Measurements from ENCODE around the gene FNDC5. TPM values are rescaled to one million over a fixed set of nuclear protein-coding genes. Genes with fewer than 3 reads are reported as not detected.
"Not testable (repeated sequence)": the region's sequence is repeated elsewhere in the genome, so short reads cannot be mapped to it uniquely, and the experiment has no call there.

The FNDC5 gene
- polyA plus RNA-seq, 2 of the 4 experiments (the other 2 are of a cell fraction), result 0.26 to 0.99 TPM

GRCh38 chr1:32907435-32907834, 36.7 kb upstream of the FNDC5 start (continued):
- TF ChIP-seq, protein P1, sequence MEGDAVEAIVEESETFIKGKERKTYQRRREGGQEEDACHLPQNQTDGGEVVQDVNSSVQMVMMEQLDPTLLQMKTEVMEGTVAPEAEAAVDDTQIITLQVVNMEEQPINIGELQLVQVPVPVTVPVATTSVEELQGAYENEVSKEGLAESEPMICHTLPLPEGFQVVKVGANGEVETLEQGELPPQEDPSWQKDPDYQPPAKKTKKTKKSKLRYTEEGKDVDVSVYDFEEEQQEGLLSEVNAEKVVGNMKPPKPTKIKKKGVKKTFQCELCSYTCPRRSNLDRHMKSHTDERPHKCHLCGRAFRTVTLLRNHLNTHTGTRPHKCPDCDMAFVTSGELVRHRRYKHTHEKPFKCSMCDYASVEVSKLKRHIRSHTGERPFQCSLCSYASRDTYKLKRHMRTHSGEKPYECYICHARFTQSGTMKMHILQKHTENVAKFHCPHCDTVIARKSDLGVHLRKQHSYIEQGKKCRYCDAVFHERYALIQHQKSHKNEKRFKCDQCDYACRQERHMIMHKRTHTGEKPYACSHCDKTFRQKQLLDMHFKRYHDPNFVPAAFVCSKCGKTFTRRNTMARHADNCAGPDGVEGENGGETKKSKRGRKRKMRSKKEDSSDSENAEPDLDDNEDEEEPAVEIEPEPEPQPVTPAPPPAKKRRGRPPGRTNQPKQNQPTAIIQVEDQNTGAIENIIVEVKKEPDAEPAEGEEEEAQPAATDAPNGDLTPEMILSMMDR (IDR thresholded peaks at IDR 0.05), result no peak
- TF ChIP-seq FOSL2 (IDR thresholded peaks at IDR 0.05) (no peak), FOSL2 (CRISPR knock-in tag; IDR thresholded peaks at IDR 0.05) (no peak), PHF8 (IDR thresholded peaks at IDR 0.05; ENCODE audit: borderline replicate concordance, low read depth) (no peak)
- TF ChIP-seq, protein P2, sequence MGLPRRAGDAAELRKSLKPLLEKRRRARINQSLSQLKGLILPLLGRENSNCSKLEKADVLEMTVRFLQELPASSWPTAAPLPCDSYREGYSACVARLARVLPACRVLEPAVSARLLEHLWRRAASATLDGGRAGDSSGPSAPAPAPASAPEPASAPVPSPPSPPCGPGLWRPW (IDR thresholded peaks at IDR 0.05), result no peak

DNA sequence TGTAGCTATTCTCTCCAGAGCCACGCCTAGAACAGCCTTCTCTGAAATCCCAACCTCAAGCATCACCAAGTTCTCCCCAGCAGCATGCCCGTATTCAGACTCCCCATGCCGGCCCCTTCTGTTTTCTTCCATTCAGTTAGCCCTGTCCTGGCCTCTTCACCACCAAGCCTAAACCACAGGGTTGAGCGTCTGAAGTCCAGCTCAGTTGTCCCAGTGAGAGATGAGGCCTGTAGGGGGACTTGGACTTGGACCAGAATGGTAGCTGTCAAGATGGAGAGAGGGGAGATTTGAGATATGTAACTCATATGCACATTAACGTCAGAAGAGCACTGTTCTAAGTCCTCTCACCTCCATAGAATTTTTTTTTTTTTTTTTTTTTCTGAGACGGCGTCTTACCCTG, 35.9 kb upstream of the FNDC5 start:
- peaks cover 18% of the 10 kb centered on the region for H3K4me1 ChIP-seq
- ChIA-PET POLR2A (no interaction called here), CTCF (interaction anchor here (0.7 to 3.7 kb wide), 5 partner anchors 9 to 57 kb away, joined by 3 to 15 read pairs (median 5); no protein-coding TSS in a partner anchor)
- WGBS (ENCODE audit: missing lambda C conversion rate), result 95% methylated on average over 6 of the region's 7 CpGs
- H3K27ac ChIP-seq, result no peak overlapping the region
- H3K4me2 ChIP-seq, result no peak overlapping the region
- H3K4me3 ChIP-seq, result no peak overlapping the region
- TF ChIP-seq POLR2A (IDR thresholded peaks at IDR 0.05; ENCODE audit: low read length) (no peak), CHD4 (IDR thresholded peaks at IDR 0.05; ENCODE audit: borderline replicate concordance) (no peak), RAD21 (conservative IDR thresholded peaks at IDR 0.05 in 1 of 2, IDR thresholded peaks at IDR 0.05 in 1 of 2) (no peak), REST (IDR thresholded peaks at IDR 0.05) (no peak)
- TF ChIP-seq, protein P3, sequence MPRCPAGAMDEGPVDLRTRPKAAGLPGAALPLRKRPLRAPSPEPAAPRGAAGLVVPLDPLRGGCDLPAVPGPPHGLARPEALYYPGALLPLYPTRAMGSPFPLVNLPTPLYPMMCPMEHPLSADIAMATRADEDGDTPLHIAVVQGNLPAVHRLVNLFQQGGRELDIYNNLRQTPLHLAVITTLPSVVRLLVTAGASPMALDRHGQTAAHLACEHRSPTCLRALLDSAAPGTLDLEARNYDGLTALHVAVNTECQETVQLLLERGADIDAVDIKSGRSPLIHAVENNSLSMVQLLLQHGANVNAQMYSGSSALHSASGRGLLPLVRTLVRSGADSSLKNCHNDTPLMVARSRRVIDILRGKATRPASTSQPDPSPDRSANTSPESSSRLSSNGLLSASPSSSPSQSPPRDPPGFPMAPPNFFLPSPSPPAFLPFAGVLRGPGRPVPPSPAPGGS (IDR thresholded peaks at IDR 0.05), result no peak
- FAIRE-seq (no peak), ATAC-seq (no peak), DNase-seq (ENCODE audit: low read depth in 1 of 2, low spot score in 1 of 2) (no peak)
- H3K9me3 ChIP-seq, result no peaks in the 10 kb centered on the region

- H3K9me3 ChIP-seq; FAIRE-seq; H3K27ac ChIP-seq; ATAC-seq; H3K4me3 ChIP-seq; POLR2A ChIA-PET; DNase-seq (ENCODE audit: low read depth in 1 of 2, low spot score in 1 of 2); H3K4me2 ChIP-seq: not testable (repeated sequence)
- peaks cover 18% of the 10 kb centered on the region for H3K4me1 ChIP-seq
- CTCF ChIA-PET, result interaction anchor here (1.5 to 3.7 kb wide), 5 partner anchors 8 to 505 kb away, joined by 3 to 15 read pairs (median 5); partner anchors contain the start of gene HPCA
- WGBS (ENCODE audit: missing lambda C conversion rate), result 84% methylated on average over 10 of the region's 10 CpGs
Observed at GRCh38 chr1:32905588-32905987, 34.9 kb upstream of the FNDC5 start.

DNA sequence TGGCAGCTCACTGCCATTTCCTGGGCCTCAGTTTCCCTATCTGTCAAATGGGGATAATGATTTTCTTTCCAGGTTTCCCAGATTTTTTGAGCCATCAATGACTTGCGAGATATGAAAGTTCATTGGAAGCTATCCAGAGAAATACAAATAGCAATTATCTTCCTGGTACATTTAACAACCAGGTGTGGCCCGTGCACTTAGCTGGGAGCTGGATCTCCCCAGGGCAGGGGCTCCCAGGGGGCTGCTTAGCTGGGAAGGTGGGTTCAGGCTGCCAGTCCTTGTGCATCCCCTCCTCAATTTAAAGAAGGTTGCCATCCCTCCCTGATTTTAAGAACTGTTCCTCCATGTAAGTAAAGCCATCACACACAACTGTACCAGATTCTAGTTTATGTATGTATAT, 34.1 kb upstream of the FNDC5 start:
- Histone ChIP-seq H3K4me2 (no peak overlapping the region), H3K9me3 (no peaks in the 10 kb centered on the region), H3K4me1 (peaks cover 18% of the 10 kb centered on the region), H3K27ac (no peak overlapping the region), H3K4me3 (no peak overlapping the region)
- WGBS (ENCODE audit: missing lambda C conversion rate), result 48% methylated on average over 1 of the region's 2 CpGs
- DNase-seq (ENCODE audit: low read depth in 1 of 2, low spot score in 1 of 2) (no peak), ATAC-seq (no peak), FAIRE-seq (no peak)
- POLR2A ChIA-PET, result interaction anchor here (0.7 kb wide), 1 partner anchor 9 kb away, joined by 3 read pairs; no protein-coding TSS in a partner anchor
- CTCF ChIA-PET, result interaction anchor here (0.6 to 3.7 kb wide), 7 partner anchors 11 to 505 kb away, joined by 3 to 15 read pairs (median 4); partner anchors contain the start of gene HPCA
- TF ChIP-seq, protein P3 (IDR thresholded peaks at IDR 0.05), result no peak
- TF ChIP-seq JUN (IDR thresholded peaks at IDR 0.05) (no peak), MAFK (IDR thresholded peaks at IDR 0.05; ENCODE audit: partially characterized antibody) (no peak), E2F6 (IDR thresholded peaks at IDR 0.05; ENCODE audit: borderline replicate concordance, low read depth) (no peak), RARB (CRISPR knock-in tag; IDR thresholded peaks at IDR 0.05) (no peak), PHF8 (IDR thresholded peaks at IDR 0.05; ENCODE audit: borderline replicate concordance, low read depth) (no peak), KDM1A (IDR thresholded peaks at IDR 0.05; ENCODE audit: low read depth) (no peak), CBX2 (IDR thresholded peaks at IDR 0.05; ENCODE audit: borderline replicate concordance, low read depth) (no peak), CHD2 (IDR thresholded peaks at IDR 0.05; ENCODE audit: low read length, partially characterized antibody) (no peak), MAZ (IDR thresholded peaks at IDR 0.05; ENCODE audit: borderline replicate concordance, low read depth, low read length) (no peak)
- TF ChIP-seq, protein P4, sequence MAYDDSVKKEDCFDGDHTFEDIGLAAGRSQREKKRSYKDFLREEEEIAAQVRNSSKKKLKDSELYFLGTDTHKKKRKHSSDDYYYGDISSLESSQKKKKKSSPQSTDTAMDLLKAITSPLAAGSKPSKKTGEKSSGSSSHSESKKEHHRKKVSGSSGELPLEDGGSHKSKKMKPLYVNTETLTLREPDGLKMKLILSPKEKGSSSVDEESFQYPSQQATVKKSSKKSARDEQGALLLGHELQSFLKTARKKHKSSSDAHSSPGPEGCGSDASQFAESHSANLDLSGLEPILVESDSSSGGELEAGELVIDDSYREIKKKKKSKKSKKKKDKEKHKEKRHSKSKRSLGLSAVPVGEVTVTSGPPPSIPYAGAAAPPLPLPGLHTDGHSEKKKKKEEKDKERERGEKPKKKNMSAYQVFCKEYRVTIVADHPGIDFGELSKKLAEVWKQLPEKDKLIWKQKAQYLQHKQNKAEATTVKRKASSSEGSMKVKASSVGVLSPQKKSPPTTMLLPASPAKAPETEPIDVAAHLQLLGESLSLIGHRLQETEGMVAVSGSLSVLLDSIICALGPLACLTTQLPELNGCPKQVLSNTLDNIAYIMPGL (CRISPR knock-in tag; IDR thresholded peaks at IDR 0.05; ENCODE audit: borderline replicate concordance), result no peak
